HG03045 (cell line): ENCODE data around the gene SCCPDH.
"Not testable (repeated sequence)": the region's sequence is repeated elsewhere in the genome, so short reads cannot be mapped to it uniquely, and the experiment has no call there.

Experiments used
- ATAC-seq: cut with Tn5 transposase; IDR thresholded peaks from one replicate; pipeline ENCODE4 v1.9.1; 2021; ENCODE audit warnings: mild to moderate bottlenecking, moderate library complexity; ENCODE audit not compliant: unreplicated experiment

SCCPDH gene

DNA sequence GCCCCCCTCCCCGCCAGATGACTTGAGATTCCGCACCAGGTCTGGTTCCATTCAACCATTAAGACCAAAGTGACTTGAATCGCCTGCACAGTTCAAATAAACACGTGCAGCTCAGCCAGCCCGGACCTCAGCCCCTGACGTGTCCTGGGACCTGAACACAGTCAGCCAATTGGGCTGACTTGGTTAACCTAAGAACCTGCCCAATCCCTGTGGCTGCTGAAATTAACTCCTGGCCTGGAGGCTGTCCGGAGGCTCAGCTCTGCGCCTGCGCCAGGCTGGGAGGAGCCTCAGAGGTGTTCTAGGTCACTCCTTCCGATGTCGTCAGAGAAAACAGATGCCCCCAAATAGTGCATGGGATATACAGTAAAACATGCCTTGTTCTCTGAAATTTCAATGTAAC lies 73.4 kb downstream of the SCCPDH start:
- no peak for ATAC-seq

DNA sequence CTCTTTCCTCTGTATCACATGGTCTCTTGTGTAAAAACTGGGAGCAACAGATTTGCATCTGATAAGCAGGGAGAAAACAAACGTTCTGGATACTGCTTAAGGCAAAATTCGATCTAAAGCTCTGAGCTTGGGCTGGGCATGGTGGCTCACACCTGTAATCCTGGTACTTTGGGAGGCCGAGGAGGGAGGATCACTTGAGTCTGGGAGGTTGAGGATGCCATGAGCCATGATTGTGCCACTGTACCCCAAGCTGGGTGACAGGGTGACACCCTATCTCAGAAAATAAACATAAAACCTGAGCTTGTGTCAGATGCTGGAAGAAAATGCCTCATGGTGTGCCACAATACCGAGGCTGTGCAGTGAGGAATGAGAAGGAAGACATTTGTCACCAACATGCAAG lies 73.9 kb downstream of the SCCPDH start:
- no peak for ATAC-seq

DNA sequence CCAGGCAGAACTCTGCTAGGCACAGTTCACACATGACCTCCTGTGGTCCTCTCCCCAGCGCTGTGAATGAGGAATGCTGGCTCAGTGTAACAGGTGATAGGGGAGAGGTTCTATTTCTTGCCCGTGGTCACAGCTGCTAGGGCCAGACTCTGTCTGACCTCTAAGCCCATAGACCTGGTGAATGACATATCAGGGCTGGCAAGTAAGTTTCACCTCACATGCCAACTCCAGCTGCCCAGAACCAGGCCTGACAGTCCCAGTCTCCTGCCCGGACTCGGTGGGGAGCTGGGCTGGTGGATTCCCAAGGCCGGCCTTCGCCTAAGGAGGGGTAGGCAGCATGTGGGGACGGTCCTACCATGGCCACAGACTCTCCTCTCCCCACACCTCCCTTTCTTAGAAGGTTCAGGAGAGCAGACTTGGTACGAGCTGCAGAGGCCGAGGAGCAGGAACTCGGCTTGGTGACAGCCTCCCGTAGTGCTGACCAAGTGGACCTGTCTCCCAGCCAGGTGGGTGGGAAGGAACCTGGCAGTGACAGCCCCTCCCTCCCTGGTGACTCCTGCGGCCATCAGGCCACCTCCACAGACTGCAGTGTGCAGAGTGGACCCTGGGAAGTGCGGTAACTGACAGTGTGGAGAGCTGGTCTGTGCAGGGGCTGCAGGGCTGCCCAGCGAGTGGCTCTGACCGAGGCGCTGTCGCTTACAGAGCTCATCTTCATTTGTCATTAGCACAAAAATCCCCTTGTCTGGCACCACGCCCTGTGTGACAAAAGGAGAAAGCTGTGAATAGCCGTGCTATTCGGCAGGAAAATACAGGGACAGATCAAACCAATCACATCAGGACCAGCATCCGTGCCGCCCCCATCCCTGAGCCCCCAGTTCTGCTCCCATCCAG lies 74.6 kb downstream of the SCCPDH start:
- no peak for ATAC-seq

DNA sequence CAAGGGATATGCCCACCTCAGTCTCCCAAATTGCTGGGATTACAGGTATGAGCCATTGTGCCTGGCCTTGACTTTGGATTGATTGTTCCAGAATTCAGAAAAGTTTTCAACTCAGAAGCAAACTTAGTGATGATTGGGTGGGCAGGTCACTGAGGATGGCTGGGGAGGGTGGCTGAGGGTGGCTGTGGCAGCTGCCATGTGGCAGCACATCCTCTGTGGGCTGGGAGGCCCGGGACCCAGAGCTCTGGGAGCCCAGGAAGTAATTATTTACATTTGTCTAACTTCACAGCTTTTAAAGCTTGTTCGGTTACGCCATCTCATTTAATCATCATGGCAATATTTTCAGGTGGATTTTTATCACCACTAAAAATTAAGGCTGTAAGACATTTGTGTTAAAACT lies 76.1 kb downstream of the SCCPDH start:
- no peak for ATAC-seq

DNA sequence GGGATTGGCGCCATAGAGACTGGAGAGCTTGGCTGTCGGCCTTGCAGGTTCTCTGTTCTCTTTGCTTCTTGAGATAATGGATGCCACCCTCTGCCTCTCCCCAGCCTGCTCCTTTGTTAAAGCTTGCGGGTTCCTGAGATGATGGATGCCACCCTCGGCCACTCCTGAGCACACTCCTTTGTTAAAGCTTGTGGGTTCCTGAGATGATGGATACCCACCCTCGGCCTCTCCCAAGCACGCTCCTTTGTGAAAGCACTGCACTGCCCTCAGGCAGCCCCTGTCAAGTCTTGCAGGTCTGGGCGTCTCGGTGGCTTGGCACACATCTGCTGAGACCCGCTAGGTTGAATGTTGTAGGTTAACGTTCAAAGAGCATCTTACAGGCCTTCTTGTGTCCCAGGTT lies 76.5 kb downstream of the SCCPDH start:
- no peak for ATAC-seq

DNA sequence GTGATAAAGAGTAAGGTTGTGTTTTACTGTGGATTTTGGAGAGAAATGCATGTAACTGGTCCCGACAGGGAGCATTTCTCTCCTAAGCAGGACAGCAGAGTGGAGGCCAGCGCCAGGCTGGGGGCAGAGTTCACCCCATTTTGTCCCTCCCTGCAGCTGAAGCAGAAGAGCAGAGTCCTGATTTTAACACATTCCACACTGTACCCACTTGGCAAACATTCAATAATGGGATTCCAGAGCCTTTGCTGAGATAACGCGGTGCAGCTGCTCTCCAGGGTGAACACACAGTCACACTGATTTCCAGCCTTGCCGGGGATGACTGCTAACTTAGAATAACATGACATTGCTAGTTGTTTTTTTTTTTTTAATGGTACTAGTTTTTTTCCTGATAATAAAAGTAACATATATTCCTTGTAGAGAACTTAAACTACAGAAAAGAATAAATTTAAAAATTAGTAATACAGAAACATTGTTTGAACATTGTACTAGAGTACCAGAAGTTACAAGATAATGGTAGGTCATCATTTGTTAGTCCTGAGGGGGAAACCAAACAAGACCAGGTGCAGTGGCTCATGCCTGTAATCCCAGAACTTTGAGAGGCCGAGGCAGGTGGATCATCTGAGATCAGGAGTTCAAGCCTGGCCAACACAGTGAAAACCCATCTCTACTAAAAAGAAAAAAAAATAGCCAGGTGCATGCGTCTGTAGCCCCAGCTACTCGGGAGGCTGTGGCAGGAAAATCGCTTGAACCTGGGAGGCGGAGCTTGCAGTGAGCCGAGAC lies 77.2 kb downstream of the SCCPDH start:
- no peak for ATAC-seq

DNA sequence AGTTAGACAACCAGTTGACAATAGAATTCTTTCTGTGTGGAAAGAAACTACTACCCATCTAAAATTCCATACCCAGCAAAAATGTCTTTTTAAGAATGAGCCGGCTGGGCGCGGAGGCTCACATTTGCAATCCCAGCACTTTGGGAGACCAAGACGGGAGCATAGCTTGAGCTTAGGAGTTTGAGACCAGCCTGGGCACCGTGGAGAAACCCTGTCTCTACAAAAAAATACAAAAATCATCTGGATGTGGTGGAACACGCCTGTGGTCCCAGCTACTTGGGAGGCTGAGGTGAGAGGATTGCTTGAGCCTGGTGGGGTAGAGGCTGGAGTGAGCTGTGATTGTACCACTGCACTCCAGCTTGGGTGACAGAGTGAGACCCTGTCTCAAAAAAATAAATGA lies 79.2 kb downstream of the SCCPDH start:
- ATAC-seq, result no peak

DNA sequence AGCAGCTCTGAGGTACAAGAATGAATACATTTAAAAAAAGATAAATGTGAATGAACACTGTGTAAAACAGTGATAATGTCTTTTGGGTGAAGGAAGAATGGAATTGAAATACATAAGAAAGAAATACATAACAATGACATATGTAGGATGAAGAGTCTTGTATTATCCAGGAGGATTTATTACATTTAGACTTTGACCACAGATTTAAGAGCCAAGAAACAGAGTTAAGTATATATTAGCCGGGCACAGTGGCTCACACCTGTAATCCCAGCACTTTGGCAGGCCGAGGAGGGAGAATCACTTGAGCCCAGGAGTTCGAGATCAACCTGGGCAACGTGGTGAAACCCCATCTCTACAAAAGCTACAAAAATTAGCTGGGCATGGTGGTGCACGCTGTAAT lies 79.7 kb downstream of the SCCPDH start:
- no peak for ATAC-seq

DNA sequence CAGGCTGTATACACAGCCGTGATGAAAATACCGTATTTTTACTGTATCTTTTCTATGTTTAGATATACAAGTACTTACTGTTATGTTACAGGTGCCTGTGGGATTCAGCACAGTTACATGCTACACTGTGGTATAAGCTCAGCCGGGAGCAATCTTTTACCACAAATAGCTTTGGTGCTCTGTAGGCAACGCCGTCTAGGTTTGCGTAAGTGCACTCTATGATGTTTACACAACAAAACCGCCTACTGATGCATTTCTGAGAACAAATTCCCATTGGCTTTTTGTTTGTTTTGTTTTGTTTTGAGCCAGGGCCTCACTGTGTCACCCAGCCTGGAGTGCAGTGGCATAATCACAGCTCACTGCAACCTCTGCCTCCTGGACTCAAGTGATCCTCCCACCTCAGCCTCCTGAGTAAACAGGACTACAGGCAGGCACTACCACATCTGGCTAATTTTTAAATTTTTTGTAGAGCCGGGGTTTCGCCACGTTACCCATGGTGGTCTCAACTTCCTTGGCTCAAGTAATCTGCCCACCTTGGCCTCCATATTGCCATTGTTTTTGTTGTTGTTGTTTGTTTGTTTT lies 81.0 kb downstream of the SCCPDH start:
- no peak for ATAC-seq

DNA sequence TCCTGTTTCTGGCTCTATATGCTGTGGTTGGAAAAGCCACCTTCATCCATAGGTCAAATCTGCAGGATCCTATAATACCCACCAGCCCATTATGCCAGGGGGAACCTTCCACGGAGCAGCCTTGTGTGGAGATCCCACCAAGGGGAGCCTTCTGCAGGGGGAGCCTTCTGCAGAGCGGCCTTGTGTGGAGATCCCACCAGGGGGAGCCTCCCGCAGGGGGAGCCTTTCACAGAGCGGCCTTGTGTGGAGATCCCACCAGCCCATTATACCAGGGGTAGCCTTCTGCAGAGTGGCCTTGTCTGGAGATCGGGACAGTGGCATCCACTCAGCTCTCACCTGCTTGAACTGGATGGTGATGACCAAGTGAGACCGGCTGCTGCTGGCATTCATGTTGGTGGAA lies 85.3 kb downstream of the SCCPDH start:
- no peak for ATAC-seq

DNA sequence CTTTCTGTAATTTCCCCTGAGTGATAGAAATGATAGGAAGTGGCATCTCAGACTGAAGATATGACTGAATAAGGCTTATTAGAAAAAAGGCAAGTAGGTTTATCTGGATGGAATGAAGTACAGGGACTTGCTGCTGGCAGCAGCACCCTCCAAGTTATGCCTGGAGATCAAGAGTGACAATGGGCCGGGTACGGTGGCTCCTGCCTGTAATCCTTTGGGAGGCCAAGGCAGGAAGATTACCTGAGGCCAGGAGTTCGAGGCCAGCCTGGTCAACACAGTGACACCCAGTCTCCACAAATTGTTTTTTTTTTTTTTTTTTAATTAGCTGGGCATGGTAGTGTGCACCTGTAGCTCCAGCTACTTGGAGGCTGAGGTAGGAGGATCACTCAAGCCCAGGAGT lies 87.8 kb downstream of the SCCPDH start:
- no peak for ATAC-seq

DNA sequence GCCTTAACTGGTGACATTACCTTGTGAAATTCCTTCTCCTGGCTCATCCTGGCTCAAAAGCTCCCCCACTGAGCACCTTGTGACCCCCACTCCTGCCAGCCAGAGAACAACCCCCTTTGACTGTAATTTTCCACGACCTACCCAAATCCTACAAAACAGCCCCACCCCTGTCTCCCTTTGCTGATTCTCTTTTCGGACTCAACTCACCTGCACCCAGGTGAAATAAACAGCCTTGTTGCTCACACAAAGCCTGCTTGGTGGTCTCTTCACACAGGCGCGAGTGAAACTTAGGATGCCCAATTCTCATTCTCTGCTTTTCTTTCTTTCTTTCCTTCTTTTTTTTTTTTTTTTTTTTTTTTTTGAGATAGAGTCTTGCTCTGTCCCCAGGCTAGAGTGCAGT lies 89.1 kb downstream of the SCCPDH start:
- ATAC-seq, result not testable (repeated sequence)

DNA sequence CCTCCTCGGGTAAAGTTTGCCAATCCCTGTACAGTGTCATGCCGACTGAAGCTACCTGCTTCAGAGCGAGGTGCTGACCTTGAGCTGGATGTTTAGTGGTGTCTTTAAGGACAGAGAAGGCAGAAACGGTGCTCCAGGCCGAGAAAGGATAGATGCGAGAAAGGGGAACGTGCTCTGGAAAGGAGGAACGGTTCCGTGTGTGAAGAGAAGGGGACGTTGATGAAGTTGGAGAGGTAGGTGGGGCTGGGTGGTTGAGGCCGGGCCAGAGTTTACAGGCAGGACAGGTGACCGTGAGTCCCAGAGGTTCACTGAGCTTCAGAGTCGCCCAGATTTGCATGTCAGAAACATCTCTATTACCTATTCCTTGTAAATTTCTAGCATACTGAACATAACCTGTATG lies 90.7 kb downstream of the SCCPDH start:
- no peak for ATAC-seq

DNA sequence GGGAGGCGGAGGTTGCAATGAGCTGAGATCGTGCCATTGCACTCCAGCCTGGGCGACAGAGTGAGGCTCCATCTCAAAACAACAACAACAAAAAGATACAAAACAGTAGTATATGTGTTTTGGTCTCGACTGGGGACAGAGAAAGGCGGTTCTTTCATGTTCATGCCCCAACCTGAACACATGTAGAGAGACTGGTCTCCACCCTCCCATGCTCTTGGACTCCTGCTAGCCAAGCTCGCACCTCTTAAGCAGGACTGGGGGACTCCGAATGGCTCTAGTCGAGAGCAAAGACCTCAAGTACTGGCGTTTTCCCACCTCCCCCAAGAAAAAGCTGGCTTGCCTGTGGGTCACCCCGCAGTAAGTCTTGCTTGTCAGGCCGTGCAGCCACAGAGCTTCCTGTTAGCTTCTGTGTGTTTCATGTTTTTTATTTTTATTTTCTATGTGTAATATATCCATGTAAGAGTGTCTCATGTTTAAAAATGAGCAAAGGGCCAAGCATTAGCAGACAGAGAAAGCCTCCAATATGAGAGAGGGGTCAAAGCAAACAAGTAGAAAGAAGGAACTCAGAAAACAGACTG lies 91.6 kb downstream of the SCCPDH start:
- ATAC-seq, result no peak
